AG09309 (cell line): ENCODE data around the gene NUDT2.

Experiments used
- DNase-seq: peaks from one replicate; pipeline ENCODE4 v3.0.0-alpha.2; 2010; ENCODE audit warnings: low read depth
- H3K4me3 ChIP-seq: 2 replicates; pipeline ENCODE4 v1.5.1; 2011; ENCODE audit warnings: mild to moderate bottlenecking, low read depth, low read length, moderate library complexity; ENCODE audit not compliant: control insufficient read depth
- TF ChIP-seq, protein P1 (sequence below): IDR thresholded peaks from 2 replicates; pipeline ENCODE4 v1.5.1; 2011; ENCODE audit warnings: mild to moderate bottlenecking, low read depth, low read length, inconsistent platforms; ENCODE audit not compliant: insufficient read depth, control insufficient read depth; ENCODE audit errors: missing control alignments

The NUDT2 gene

DNA sequence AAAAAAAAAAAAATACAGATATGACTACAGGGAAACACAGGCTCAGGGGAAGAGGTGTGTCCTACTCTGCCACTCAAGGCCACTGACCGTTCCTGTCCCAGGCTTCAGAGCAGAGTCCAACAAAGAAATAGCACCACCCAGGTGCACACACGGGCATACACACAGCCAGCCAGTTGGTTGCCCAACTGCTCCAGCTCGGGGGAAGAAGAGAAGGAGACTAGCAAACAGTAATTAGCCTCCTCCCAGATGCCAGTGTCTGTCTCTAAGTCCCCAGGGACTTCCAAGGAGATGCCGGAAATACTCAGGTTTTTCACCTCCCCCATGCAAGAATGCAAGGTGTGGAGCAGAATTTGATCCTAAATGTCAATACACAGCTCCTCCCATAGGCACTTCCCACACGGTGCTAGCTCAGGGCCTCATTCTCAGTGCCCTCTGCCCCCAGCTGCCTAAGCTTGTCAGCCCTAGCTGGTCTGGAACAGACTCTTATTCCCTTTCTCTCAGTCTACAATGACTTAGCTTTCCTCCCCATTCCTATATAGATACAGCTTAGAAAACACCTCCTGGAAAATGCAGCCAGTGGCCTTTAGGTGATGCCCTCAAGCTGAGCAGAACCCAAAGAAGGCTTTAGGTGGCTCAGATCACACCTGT lies 45.7 kb downstream of the NUDT2 start:
- no peak overlapping the region for H3K4me3 ChIP-seq
- TF ChIP-seq, protein P1, sequence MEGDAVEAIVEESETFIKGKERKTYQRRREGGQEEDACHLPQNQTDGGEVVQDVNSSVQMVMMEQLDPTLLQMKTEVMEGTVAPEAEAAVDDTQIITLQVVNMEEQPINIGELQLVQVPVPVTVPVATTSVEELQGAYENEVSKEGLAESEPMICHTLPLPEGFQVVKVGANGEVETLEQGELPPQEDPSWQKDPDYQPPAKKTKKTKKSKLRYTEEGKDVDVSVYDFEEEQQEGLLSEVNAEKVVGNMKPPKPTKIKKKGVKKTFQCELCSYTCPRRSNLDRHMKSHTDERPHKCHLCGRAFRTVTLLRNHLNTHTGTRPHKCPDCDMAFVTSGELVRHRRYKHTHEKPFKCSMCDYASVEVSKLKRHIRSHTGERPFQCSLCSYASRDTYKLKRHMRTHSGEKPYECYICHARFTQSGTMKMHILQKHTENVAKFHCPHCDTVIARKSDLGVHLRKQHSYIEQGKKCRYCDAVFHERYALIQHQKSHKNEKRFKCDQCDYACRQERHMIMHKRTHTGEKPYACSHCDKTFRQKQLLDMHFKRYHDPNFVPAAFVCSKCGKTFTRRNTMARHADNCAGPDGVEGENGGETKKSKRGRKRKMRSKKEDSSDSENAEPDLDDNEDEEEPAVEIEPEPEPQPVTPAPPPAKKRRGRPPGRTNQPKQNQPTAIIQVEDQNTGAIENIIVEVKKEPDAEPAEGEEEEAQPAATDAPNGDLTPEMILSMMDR = no peak
- no peak for DNase-seq

DNA sequence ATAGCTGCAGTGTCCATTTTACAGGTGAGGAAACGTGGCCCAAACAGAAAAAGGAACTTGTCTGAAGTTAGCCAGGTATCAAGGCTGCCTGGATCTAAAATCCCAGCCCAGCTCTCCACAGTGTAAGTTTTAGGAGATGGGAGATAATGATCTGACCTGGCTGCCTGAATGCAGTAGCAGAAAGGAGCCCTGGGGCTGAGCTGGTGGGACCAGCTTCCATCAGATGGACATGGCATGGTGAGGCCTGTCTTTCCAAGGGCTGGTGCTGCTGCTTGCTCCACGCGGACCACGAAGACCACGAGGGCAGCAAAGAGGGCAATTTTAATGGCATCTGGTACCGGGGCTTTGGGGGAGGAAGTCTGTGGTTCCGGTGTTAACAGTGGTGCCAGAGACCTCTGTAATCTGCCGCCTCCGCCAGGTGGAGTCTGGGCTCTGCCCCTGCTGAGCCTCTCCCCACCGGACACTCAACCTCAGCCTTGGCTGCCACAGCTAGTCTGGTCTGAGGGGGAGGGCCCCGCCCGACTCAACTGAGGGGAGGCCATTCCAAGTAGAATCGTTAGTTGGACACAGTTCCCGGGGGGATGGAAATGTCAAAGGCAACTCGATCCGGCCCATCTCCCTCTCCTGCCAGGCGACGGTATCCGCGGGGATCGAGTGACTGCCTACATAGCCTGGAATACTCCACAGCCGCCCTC lies 46.7 kb downstream of the NUDT2 start:
- DNase-seq = no peak
- H3K4me3 ChIP-seq = peak overlapping the region; percentile 59

DNA sequence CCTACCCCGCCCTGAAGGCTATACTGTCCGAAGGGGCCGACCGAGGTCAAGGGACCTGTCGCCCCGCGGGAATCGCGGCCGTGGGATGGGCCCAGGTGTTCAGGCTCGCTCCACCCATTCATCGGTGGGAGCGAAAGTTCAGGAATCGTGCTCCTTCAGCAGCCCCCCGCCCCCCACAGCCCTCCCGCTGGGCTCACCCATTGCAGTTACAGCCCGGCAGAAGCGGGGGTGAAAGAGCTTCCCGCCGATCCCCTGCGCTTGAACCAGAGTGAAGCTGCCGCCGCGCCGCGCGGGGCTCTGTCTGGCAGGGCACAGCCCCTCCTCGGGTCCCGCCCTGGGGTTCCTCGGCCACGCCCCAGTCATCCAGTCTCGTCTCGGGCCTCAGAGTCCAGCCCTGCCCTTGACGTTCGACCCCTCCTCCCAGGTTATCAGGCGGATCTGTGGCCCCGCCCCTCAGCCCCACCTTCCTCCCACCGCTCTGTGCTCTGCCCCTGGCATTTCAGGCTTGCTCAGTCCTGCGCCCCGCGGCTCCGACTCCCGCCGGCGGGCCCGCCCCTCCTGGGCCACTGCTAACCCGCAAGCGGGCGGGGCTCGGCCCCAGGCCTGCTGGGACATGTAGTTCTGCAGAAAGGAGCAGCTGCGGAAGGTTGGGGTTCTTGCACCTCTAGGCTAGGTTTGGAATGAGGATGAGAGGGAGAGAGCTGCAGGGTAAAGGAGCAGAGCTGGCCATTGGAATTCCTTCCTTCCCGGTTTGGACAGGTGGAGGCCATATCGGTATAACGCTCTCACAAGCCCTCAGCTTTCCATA lies 47.4 kb downstream of the NUDT2 start, which contains the start of gene MYORG:
Gene MYORG, minus strand, starts transcription at position 303 of the 808 bp plus-strand sequence. CDS start 3,955 bp downstream, outside the sequence.
- TF ChIP-seq, protein P1 = no peak
- no peak for DNase-seq

More for the DNA sequence above, 46.7 kb downstream of the NUDT2 start:
- TF ChIP-seq, protein P1 = no peak

GRCh38 chr9:34377404-34377746 lies 48.0 kb downstream of the NUDT2 start:
- TF ChIP-seq, protein P1 = no peak
- DNase-seq = no peak

More for the DNA sequence above, 47.4 kb downstream of the NUDT2 start, which contains the start of gene MYORG:
- peak within 1 kb of the TSS; percentile 59 for H3K4me3 ChIP-seq

GRCh38 chr9:34378376-34379060 lies 49.1 kb downstream of the NUDT2 start:
- H3K4me3 ChIP-seq = no peak overlapping the region
- TF ChIP-seq, protein P1 = no peak
- DNase-seq = no peak

More at GRCh38 chr9:34377404-34377746, 48.0 kb downstream of the NUDT2 start:
- peak overlapping the region; percentile 59 for H3K4me3 ChIP-seq
